ENCODE data around the gene PARD3B. TPM values are rescaled to one million over a fixed set of nuclear protein-coding genes. Genes with fewer than 3 reads are reported as not detected.

Gene PARD3B
- total RNA-seq, 2 experiments from 2014 or later = 0.46 TPM; not detected in 1

DNA sequence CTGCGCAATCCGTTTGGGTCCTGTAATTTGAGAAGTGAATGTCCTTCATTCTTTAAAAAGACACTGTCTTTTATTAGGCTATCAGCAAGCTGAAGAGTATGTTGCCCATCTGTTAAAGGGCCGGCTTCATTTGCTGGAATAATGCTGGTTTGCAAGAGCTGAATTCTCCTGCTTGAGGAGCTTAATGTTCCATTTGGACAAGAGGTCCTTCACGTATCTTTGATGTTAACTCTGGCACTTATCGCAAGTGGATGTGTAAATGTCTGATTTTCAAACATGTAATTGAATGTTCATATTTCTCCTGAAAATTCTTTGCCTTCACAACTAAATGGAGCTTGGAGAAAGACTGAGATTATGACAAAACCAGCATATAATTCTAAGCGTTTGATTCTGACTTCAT, 856.2 kb downstream of the PARD3B start:
- intact Hi-C loops (cut with DNase I, micrococcal nuclease) = no loop called here
- ChIA-PET POLR2A (no interaction called here), CTCF (interaction anchor here (0.6 to 0.9 kb wide), 2 partner anchors 663 to 1253 kb away, joined by 3 read pairs; no protein-coding TSS in a partner anchor)
- no peak overlapping the region for H3K4me3 Mint-ChIP-seq
- H3K27me3 Mint-ChIP-seq = no peaks in the 10 kb centered on the region
- ATAC-seq (no peak), DNase-seq (no peak)
- H3K9me3 Mint-ChIP-seq (ENCODE audit: low read depth) = no peaks in the 10 kb centered on the region
- no peak overlapping the region for H3K27ac Mint-ChIP-seq
- no peaks in the 10 kb centered on the region for H3K36me3 Mint-ChIP-seq (ENCODE audit: low read depth)
- H3K4me1 Mint-ChIP-seq = no peaks in the 10 kb centered on the region

DNA sequence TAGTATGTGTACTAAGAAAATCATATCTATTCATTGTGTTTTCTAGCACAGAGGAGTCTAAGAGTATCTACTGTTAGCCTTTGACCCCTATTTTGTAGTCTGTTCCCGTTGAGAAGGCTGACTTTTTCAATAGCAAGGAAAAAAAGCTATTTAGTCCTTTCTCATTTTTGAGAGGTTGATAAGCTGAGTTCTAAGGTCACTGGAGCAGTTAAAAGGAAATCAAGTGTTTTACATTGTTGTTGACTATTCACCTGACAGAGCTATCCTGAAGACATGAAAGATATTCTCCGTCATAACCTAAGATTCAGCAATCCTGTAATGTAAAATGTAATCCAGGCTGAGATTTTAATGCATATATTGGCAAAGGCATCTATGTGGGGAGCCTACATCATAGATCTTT, 856.7 kb downstream of the PARD3B start:
- Mint-ChIP-seq H3K36me3 (ENCODE audit: low read depth) (no peaks in the 10 kb centered on the region), H3K27ac (no peak overlapping the region), H3K27me3 (no peaks in the 10 kb centered on the region), H3K4me3 (no peak overlapping the region), H3K9me3 (ENCODE audit: low read depth) (no peaks in the 10 kb centered on the region), H3K4me1 (no peaks in the 10 kb centered on the region)
- ATAC-seq (no peak), DNase-seq (no peak)
- intact Hi-C loops (cut with DNase I, micrococcal nuclease) = no loop called here
- ChIA-PET CTCF (interaction anchor here (0.6 to 0.9 kb wide), 2 partner anchors 664 to 1253 kb away, joined by 3 read pairs; no protein-coding TSS in a partner anchor), POLR2A (no interaction called here)

DNA sequence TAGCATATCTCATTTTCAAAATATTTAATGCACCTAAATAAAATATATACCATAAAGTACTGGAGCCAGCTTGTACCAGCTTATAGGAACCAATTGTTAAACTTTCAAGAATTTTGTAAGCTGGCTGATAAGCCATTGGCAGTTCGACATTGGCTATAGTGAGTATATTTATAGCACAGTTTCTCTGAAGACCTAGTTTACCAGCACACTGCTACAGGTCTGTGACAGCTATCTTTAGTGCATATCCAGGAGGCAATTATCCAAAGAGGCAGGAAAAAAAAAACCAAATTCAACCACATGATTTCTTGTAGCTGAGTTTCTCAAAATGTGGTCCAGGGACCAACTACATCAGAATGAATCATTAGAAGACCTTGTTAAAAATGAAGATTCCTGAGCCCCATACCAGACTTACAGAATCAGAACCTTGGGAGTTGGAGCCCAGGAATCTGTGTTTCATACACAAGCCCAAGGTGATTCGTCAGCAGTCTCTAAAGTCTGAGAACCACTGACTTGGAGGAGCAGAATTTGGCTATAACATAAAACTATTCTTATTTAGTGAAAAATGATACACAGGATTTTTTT, 858.1 kb downstream of the PARD3B start:
- ChIA-PET POLR2A (no interaction called here), CTCF (no interaction called here)
- ATAC-seq (no peak), DNase-seq (no peak)
- Mint-ChIP-seq H3K27me3 (no peaks in the 10 kb centered on the region), H3K9me3 (ENCODE audit: low read depth) (no peaks in the 10 kb centered on the region), H3K4me1 (no peaks in the 10 kb centered on the region), H3K4me3 (no peak overlapping the region), H3K27ac (no peak overlapping the region), H3K36me3 (ENCODE audit: low read depth) (no peaks in the 10 kb centered on the region)
- intact Hi-C loops (cut with DNase I, micrococcal nuclease) = no loop called here

DNA sequence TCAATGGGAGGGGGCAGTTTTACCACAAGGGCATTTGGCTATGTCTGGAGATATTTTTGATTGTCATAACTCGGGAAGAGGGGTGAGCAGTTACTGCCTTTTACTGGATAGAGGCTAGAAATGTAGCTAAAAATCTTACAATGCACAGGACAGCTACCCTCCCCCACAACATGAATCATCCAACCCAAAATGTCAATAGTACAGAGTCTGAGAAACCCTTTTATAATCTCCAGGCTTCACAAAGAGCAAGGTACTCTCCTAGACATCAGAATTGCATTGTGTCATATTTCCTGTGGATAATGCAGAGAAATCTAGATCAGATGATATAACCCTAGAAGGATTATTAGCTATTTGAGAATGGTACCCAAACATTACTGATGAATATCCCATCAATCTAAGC, 859.9 kb downstream of the PARD3B start:
- no peak overlapping the region for H3K27ac Mint-ChIP-seq
- H3K4me3 Mint-ChIP-seq = no peak overlapping the region
- H3K9me3 Mint-ChIP-seq (ENCODE audit: low read depth) = no peaks in the 10 kb centered on the region
- intact Hi-C loops (cut with DNase I, micrococcal nuclease) = no loop called here
- no peaks in the 10 kb centered on the region for H3K4me1 Mint-ChIP-seq
- DNase-seq = no peak
- ChIA-PET CTCF (interaction anchor here (0.6 kb wide), 2 partner anchors 72 to 357 kb away, joined by 3 to 5 read pairs; no protein-coding TSS in a partner anchor), POLR2A (no interaction called here)
- H3K36me3 Mint-ChIP-seq (ENCODE audit: low read depth) = no peaks in the 10 kb centered on the region
- ATAC-seq = peak; percentile 47
- H3K27me3 Mint-ChIP-seq = no peaks in the 10 kb centered on the region

DNA sequence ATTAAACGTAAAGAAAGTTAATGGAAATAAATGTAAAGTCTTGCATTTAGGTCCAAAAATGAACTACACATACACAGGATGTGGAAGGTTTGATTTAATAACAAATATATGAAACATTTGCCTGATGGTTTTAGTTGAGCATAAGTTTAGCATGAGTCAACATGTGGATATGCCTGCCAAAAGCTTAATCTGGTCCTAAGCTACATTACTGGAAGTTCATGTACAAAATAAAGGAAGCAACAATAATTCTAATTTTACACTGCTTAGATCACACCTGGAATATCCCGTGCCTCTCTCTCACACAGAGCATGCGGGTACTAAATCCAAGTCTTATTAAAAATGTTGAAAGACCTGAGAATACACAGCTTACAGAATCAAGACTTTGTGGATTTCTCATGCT, 860.5 kb downstream of the PARD3B start:
- POLR2A ChIA-PET = no interaction called here
- no peak overlapping the region for H3K4me3 Mint-ChIP-seq
- no peaks in the 10 kb centered on the region for H3K27me3 Mint-ChIP-seq
- H3K36me3 Mint-ChIP-seq (ENCODE audit: low read depth) = no peaks in the 10 kb centered on the region
- H3K9me3 Mint-ChIP-seq (ENCODE audit: low read depth) = no peaks in the 10 kb centered on the region
- H3K4me1 Mint-ChIP-seq = no peaks in the 10 kb centered on the region
- ATAC-seq (no peak), DNase-seq (no peak)
- intact Hi-C loops (cut with DNase I, micrococcal nuclease) = no loop called here
- CTCF ChIA-PET = no interaction called here
- H3K27ac Mint-ChIP-seq = no peak overlapping the region

DNA sequence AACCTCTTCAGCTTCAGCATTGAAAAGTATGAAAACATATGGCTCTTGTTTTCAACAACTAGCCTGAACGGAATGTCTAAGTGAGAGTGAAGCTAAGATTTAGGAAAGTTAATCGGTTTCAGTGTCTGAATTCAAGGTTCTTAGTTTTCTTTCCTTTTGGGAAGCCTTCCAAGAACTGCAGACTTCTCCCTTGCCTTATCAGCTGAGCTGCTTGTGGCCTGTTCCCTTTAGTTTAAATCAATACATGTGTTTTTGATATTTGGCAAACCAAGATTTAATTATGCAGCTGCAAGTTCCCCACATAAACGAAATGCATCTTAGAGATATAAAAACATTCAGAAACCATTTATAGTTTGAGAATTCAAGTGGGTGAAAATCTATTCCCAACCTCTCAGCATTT, 862.7 kb downstream of the PARD3B start:
- Mint-ChIP-seq H3K27ac (no peak overlapping the region), H3K9me3 (ENCODE audit: low read depth) (no peaks in the 10 kb centered on the region)
- POLR2A ChIA-PET = no interaction called here

DNA sequence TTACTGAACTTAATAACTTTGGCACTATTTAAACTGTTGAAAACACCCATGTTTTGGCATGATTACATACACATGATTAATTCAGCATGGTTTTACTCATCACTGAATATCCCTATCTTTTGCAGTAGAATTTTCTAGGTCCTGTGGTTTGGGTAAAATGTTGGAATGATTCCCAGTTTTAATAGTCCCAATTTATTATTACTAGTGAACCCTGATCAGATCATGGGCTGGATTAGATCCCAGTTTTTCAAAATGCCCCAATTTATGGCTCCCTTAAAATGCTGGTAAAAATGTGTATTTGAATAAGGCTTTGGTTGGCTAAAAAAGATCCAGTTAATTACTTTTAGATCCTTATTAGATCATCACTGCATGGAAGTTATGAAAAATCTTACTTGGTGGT, 863.4 kb downstream of the PARD3B start:
- H3K27ac Mint-ChIP-seq = no peak overlapping the region
- no peak for DNase-seq
- POLR2A ChIA-PET = no interaction called here
- no peaks in the 10 kb centered on the region for H3K27me3 Mint-ChIP-seq
- no peaks in the 10 kb centered on the region for H3K9me3 Mint-ChIP-seq (ENCODE audit: low read depth)
- no peaks in the 10 kb centered on the region for H3K36me3 Mint-ChIP-seq (ENCODE audit: low read depth)
- ATAC-seq = no peak
- no peak overlapping the region for H3K4me3 Mint-ChIP-seq
- intact Hi-C loops (cut with DNase I, micrococcal nuclease) = no loop called here
- H3K4me1 Mint-ChIP-seq = no peaks in the 10 kb centered on the region
- CTCF ChIA-PET = no interaction called here

More for the DNA sequence above, 862.7 kb downstream of the PARD3B start:
- Mint-ChIP-seq H3K36me3 (ENCODE audit: low read depth) (no peaks in the 10 kb centered on the region), H3K4me3 (no peak overlapping the region), H3K27me3 (no peaks in the 10 kb centered on the region), H3K4me1 (no peaks in the 10 kb centered on the region)
- ATAC-seq = no peak
- DNase-seq = no peak
- intact Hi-C loops (cut with DNase I, micrococcal nuclease) = no loop called here
- CTCF ChIA-PET = no interaction called here

DNA sequence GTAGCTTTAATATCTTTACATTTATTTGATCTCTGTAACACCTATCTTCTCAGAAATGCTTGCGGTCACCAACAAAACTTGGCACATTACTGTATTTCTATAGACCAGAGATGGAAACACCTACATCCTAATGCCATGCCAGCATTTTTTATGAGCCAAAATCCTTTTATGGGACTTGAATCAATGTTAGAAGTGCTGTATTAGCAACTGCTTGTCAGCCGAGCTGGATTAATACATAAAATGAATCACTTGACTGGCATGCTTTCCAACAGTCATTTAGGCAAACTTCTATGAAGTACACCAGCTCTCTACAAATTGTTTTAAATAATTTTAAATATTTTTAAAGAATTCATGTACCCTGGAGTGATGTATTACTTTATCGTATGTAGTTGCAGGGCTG, 864.1 kb downstream of the PARD3B start:
- H3K27me3 Mint-ChIP-seq = no peaks in the 10 kb centered on the region
- ChIA-PET CTCF (no interaction called here), POLR2A (no interaction called here)
- intact Hi-C loops (cut with DNase I, micrococcal nuclease) = no loop called here
- DNase-seq = no peak
- ATAC-seq = no peak
- H3K27ac Mint-ChIP-seq = no peak overlapping the region
- no peaks in the 10 kb centered on the region for H3K9me3 Mint-ChIP-seq (ENCODE audit: low read depth)
- H3K4me3 Mint-ChIP-seq = no peak overlapping the region
- H3K4me1 Mint-ChIP-seq = no peaks in the 10 kb centered on the region
- H3K36me3 Mint-ChIP-seq (ENCODE audit: low read depth) = no peaks in the 10 kb centered on the region

DNA sequence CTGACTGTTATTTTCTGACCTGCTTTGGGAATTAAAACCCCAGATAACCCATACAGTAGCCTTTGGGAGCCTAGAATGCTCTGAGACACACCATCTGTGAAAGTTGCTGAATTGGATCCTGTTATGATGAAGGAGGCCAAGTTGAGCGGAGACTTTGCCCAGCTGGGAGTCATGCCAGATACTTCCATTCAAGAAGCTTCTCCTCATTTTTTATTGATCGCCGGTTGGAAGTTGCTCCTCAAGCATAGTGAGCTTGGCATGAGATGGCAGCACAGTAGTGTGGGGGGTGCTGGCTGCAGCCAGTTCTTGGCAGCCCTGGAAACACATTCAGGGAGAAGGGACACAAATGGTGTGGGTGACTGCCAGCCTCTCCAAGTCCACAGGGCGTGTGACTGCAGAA, 866.3 kb downstream of the PARD3B start:
- H3K27ac Mint-ChIP-seq = no peak overlapping the region
- POLR2A ChIA-PET = no interaction called here
- no peak overlapping the region for H3K4me3 Mint-ChIP-seq

DNA sequence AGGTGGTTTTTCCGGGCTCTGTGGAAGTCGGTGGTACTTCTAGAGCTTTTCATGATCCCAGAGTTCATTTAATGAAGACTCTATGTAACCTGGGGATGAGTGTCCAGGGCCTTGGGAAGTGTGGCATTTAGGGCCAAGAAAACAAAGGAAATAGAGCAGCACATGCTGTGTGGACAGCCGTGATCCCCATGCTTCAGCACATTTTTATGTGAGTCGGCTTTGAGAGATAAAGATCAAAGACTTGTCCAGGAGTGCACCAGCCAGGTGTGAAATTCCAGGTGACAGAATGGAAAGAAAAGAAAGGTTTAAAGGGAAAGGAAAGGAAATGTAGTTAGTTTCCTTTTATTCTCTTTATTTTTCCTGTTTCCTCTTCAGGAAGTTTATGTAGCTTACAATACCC, 879.1 kb downstream of the PARD3B start:
- ChIA-PET CTCF (no interaction called here), POLR2A (no interaction called here)
- no peaks in the 10 kb centered on the region for H3K4me1 Mint-ChIP-seq
- peaks cover 1% of the 10 kb centered on the region for H3K27me3 Mint-ChIP-seq
- DNase-seq (no peak), ATAC-seq (no peak)
- H3K4me3 Mint-ChIP-seq = no peak overlapping the region
- H3K9me3 Mint-ChIP-seq (ENCODE audit: low read depth) = peaks cover 4% of the 10 kb centered on the region
- H3K27ac Mint-ChIP-seq = no peak overlapping the region
- no peaks in the 10 kb centered on the region for H3K36me3 Mint-ChIP-seq (ENCODE audit: low read depth)
- intact Hi-C loops (cut with DNase I, micrococcal nuclease) = no loop called here

More for the DNA sequence above, 866.3 kb downstream of the PARD3B start:
- Mint-ChIP-seq H3K9me3 (ENCODE audit: low read depth) (no peaks in the 10 kb centered on the region), H3K27me3 (no peaks in the 10 kb centered on the region), H3K4me1 (no peaks in the 10 kb centered on the region), H3K36me3 (ENCODE audit: low read depth) (no peaks in the 10 kb centered on the region)
- ATAC-seq = no peak
- intact Hi-C loops (cut with DNase I, micrococcal nuclease) = no loop called here
- CTCF ChIA-PET = no interaction called here
- no peak for DNase-seq

DNA sequence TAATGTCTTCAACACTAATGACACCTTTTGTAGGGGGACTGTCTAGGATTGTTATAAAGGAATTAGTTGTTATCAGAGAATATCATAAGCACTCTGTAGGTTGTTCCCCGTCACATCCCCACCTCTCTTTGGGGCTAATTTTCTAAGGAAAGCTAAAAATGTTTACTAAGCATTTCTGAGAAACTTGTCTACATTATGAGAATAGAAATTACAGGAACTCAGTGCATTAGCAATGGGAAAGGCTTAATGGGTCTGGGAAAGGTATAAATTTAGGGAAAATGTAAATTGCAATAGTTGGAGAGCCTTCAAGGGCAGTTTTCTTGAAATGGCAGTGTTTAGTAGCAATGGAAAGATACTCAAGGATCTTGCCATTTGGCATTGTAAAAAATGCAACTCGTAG, 879.8 kb downstream of the PARD3B start:
- H3K9me3 Mint-ChIP-seq (ENCODE audit: low read depth) = peaks cover 4% of the 10 kb centered on the region
- no peak for ATAC-seq
- intact Hi-C loops (cut with DNase I, micrococcal nuclease) = no loop called here

DNA sequence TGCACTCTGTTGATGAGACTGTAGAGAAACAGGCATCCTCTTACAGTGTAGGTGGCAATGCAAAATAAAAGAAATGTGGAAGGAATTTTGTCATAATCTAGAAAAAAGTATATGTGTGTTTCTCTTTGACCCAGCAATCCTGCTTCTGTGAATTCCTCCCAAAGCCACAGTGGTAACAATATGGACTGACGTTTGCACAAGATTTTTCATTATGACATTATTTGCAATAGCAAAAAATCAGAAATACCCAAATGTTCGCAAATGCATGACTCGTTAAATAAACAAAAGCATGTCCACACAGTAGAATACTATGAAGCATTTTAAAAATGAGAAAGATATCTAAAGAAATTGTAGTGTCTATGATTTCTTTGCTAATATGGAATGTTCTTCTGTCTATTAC, 881.8 kb downstream of the PARD3B start:
- POLR2A ChIA-PET = no interaction called here

More for the DNA sequence above, 879.8 kb downstream of the PARD3B start:
- H3K27me3 Mint-ChIP-seq = peaks cover under 1% of the 10 kb centered on the region
- no peaks in the 10 kb centered on the region for H3K36me3 Mint-ChIP-seq (ENCODE audit: low read depth)
- H3K27ac Mint-ChIP-seq = no peak overlapping the region
- ChIA-PET CTCF (no interaction called here), POLR2A (no interaction called here)
- DNase-seq = no peak
- no peaks in the 10 kb centered on the region for H3K4me1 Mint-ChIP-seq
- H3K4me3 Mint-ChIP-seq = no peak overlapping the region

DNA sequence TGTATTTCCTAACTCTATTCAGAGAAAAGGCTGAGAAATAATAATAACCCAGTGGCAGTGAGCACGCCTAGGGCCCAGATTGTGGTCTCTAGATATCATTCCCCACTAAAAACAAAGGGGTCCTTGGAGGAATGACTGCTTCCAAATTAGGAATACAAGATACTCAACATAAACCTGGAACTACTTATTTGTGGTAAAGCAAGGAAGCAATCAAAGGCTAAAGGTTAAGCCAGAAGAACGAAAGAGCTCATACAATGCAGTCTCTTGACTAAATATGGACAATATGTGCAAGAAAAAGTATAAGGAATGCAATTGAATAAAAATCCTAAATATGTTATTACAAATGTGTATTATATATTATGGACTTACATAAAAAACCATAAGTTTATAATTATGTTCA, 883.5 kb downstream of the PARD3B start:
- no peak for DNase-seq
- POLR2A ChIA-PET = no interaction called here
- intact Hi-C loops (cut with DNase I, micrococcal nuclease) = no loop called here
- ATAC-seq = no peak
- no peaks in the 10 kb centered on the region for H3K4me1 Mint-ChIP-seq
- no peak overlapping the region for H3K27ac Mint-ChIP-seq
- no peaks in the 10 kb centered on the region for H3K9me3 Mint-ChIP-seq (ENCODE audit: low read depth)
- H3K4me3 Mint-ChIP-seq = no peak overlapping the region
- CTCF ChIA-PET = interaction anchor here (1.2 kb wide), 1 partner anchor 149 kb away, joined by 3 read pairs; no protein-coding TSS in a partner anchor
- H3K27me3 Mint-ChIP-seq = no peaks in the 10 kb centered on the region
- H3K36me3 Mint-ChIP-seq (ENCODE audit: low read depth) = no peaks in the 10 kb centered on the region

More for the DNA sequence above, 881.8 kb downstream of the PARD3B start:
- Mint-ChIP-seq H3K4me1 (no peaks in the 10 kb centered on the region), H3K36me3 (ENCODE audit: low read depth) (no peaks in the 10 kb centered on the region), H3K4me3 (no peak overlapping the region), H3K27me3 (no peaks in the 10 kb centered on the region), H3K27ac (no peak overlapping the region), H3K9me3 (ENCODE audit: low read depth) (no peaks in the 10 kb centered on the region)
- intact Hi-C loops (cut with DNase I, micrococcal nuclease) = no loop called here
- no peak for ATAC-seq
- DNase-seq = no peak
- CTCF ChIA-PET = no interaction called here

Data from activated CD4-positive, alpha-beta T cell treated with anti-CD3 and anti-CD28 coated beads for 36 hours (primary cell).